C4-2B (cell line): ENCODE data around the gene ATG10.

ENCODE experiments used
- ZFX ChIP-seq: fragments of 450-650 bp; IDR thresholded peaks from 2 replicates; pipeline ENCODE4 v1.6.1; 2017
- TF ChIP-seq, protein P1 (sequence below): fragments of 450-650 bp; conservative IDR thresholded peaks from 2 replicates; pipeline ENCODE4 v1.5.1; 2017; ENCODE audit warnings: mild to moderate bottlenecking

DNA sequence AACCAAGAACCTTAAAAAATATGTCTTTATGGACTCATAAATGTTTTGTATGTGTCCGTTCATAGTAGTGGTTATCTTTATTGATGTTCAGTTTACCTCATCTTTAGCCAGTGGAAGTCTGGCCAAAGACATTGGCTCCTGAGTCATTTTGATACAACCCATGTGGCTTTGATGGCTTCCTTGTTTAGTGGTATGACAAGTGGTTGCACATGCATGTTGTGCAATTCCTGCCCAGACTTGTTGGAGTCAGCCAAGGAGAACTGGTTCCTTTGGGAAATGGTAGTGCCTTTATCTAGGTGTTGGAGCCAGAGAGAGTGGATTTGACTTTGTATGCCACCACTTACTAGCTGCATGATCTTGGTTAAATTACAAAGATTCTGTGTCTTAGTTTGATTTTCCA lies 212.0 kb downstream of the ATG10 start:
- TF ChIP-seq, protein P1, sequence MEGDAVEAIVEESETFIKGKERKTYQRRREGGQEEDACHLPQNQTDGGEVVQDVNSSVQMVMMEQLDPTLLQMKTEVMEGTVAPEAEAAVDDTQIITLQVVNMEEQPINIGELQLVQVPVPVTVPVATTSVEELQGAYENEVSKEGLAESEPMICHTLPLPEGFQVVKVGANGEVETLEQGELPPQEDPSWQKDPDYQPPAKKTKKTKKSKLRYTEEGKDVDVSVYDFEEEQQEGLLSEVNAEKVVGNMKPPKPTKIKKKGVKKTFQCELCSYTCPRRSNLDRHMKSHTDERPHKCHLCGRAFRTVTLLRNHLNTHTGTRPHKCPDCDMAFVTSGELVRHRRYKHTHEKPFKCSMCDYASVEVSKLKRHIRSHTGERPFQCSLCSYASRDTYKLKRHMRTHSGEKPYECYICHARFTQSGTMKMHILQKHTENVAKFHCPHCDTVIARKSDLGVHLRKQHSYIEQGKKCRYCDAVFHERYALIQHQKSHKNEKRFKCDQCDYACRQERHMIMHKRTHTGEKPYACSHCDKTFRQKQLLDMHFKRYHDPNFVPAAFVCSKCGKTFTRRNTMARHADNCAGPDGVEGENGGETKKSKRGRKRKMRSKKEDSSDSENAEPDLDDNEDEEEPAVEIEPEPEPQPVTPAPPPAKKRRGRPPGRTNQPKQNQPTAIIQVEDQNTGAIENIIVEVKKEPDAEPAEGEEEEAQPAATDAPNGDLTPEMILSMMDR: no peak
- no peak for TF ChIP-seq ZFX
